Neural cell (in vitro differentiated cells): ENCODE measurements around the gene CRYGN.
A peak's percentile ranks its signal among the peaks of the same experiment; 100 is the strongest.

ENCODE experiments used
- CTCF ChIP-seq: fragments of 450-650 bp; IDR thresholded peaks from 2 replicates; pipeline ENCODE4 v1.5.1; 2014; ENCODE audit warnings: antibody characterized with exemption, mild to moderate bottlenecking, moderate library complexity; ENCODE audit not compliant: poor library complexity, severe bottlenecking
- TF ChIP-seq, protein P1 (sequence below): IDR thresholded peaks from 2 replicates; pipeline ENCODE4 v1.6.1; 2012; ENCODE audit warnings: borderline replicate concordance

GRCh38 chr7:151459726-151460473 lies 20.0 kb upstream of the CRYGN start:
- TF ChIP-seq, protein P1, sequence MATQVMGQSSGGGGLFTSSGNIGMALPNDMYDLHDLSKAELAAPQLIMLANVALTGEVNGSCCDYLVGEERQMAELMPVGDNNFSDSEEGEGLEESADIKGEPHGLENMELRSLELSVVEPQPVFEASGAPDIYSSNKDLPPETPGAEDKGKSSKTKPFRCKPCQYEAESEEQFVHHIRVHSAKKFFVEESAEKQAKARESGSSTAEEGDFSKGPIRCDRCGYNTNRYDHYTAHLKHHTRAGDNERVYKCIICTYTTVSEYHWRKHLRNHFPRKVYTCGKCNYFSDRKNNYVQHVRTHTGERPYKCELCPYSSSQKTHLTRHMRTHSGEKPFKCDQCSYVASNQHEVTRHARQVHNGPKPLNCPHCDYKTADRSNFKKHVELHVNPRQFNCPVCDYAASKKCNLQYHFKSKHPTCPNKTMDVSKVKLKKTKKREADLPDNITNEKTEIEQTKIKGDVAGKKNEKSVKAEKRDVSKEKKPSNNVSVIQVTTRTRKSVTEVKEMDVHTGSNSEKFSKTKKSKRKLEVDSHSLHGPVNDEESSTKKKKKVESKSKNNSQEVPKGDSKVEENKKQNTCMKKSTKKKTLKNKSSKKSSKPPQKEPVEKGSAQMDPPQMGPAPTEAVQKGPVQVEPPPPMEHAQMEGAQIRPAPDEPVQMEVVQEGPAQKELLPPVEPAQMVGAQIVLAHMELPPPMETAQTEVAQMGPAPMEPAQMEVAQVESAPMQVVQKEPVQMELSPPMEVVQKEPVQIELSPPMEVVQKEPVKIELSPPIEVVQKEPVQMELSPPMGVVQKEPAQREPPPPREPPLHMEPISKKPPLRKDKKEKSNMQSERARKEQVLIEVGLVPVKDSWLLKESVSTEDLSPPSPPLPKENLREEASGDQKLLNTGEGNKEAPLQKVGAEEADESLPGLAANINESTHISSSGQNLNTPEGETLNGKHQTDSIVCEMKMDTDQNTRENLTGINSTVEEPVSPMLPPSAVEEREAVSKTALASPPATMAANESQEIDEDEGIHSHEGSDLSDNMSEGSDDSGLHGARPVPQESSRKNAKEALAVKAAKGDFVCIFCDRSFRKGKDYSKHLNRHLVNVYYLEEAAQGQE: no peak
- peak; percentile 22 for TF ChIP-seq CTCF
